K562 (cell line): ENCODE data around the gene WNT11. TPM values are rescaled to one million over a fixed set of nuclear protein-coding genes. Genes with fewer than 3 reads are reported as not detected.

Experiments used
- ASH1L ChIP-seq: fragments of 450-650 bp; IDR thresholded peaks from 2 replicates; pipeline ENCODE4 v1.6.1; 2018; ENCODE audit warnings: borderline replicate concordance, mild to moderate bottlenecking, low read depth; ENCODE audit not compliant: partially characterized antibody
- CREM ChIP-seq: IDR thresholded peaks from 2 replicates; pipeline ENCODE4 v1.6.1; 2014; ENCODE audit warnings: antibody characterized with exemption, low read depth
- MAX ChIP-seq: sonication (generic); formaldehyde crosslinking; IDR thresholded peaks from 2 replicates; pipeline ENCODE4 v1.9.0; 2022; ENCODE audit warnings: mild to moderate bottlenecking, missing genetic modification reagents
- MGA ChIP-seq: fragments of 450-650 bp; IDR thresholded peaks from 2 replicates; pipeline ENCODE4 v1.6.1; 2016; ENCODE audit warnings: mild to moderate bottlenecking, moderate library complexity
- MLLT1 ChIP-seq, 2 experiments: fragments of 450-650 bp; IDR thresholded peaks; 2 replicates each; pipeline ENCODE4 v1.6.1; 2016
- MTF1 ChIP-seq: fragments of 250-450 bp; sonication (Bioruptor Pico); IDR thresholded peaks from 2 replicates; pipeline ENCODE4 v1.9.0; 2021; ENCODE audit warnings: moderate library complexity, mild to moderate bottlenecking, inconsistent platforms, borderline replicate concordance
- ZBTB7A ChIP-seq: IDR thresholded peaks from 2 replicates; pipeline ENCODE4 v1.6.1; 2011; ENCODE audit warnings: low read depth, mild to moderate bottlenecking, low read length, moderate library complexity, borderline replicate concordance; ENCODE audit not compliant: control insufficient read depth
- ZNF212 ChIP-seq: fragments of 450-650 bp; formaldehyde crosslinking; IDR thresholded peaks from 2 replicates; pipeline ENCODE4 v1.4.0; 2020; ENCODE audit warnings: mild to moderate bottlenecking
- ZNF518B ChIP-seq: fragments of 250-450 bp; sonication (Bioruptor Pico); IDR thresholded peaks from 2 replicates; pipeline ENCODE4 v1.5.0; 2021; ENCODE audit warnings: mild to moderate bottlenecking, moderate library complexity
- polyA plus RNA-seq, 8 experiments: library from polyadenylated mRNA; depleted of rRNA in 4 of 8; stranded (reverse) in 5 of 8; unstranded in 3 of 8; fragments of >200 nt; fragmentation: Nextera tagmentation in 2 of 8; fragmentation: Illumina TruSeq in 1 of 8; extraction: Ambion mirVana in 2 of 8; extraction: Trizol in 1 of 8; gene quantifications; 2 replicates each; pipeline versions ENCODE4 v1.2.1 to v1.2.3, GENCODE V29; 2011 to 2014; ENCODE audit warnings: inconsistent platforms in 1 of 8, missing spikeins in 1 of 8
- total RNA-seq, 7 experiments: library from RNA; depleted of rRNA in 6 of 7; stranded (reverse); fragments of >200 nt in 6 of 7; fragmentation: Illumina TruSeq in 2 of 7; extraction: Trizol in 2 of 7; gene quantifications; 2 replicates each; pipeline versions ENCODE4 v1.2.1 to v1.2.3, GENCODE V29; 2011 to 2021; ENCODE audit warnings: low replicate concordance in 1 of 7

WNT11 gene
- total and polyA plus RNA-seq, 9 of the 15 experiments (the other 6 are each of a cell fraction or from before 2014, with no cell fraction given), result 0.03 to 0.20 (median 0.09) TPM; not detected in 4

GRCh38 chr11:76152086-76152681 is 54.1 kb downstream of the WNT11 start (continued):
- TF ChIP-seq MGA, result peak; percentile 87
- TF ChIP-seq ZNF518B, result no peak
- peak in 1 of 2 experiments; percentile 28; a peak in 1 of 4 replicates for TF ChIP-seq MLLT1 (IDR thresholded peaks at IDR 0.05)
- peak; percentile 83 for TF ChIP-seq MAX (CRISPR knock-in tag)
- TF ChIP-seq ZNF212 (CRISPR knock-in tag), result no peak
- TF ChIP-seq ASH1L, result no peak
- TF ChIP-seq CREM, result peak; percentile 61
- peak; percentile 20; the same call in 1 of the 2 replicates for TF ChIP-seq ZBTB7A
- no peak for TF ChIP-seq MTF1 (CRISPR knock-in tag)
